Karpas-422 (cell line): ENCODE results near the gene IFNGR1. TPM values are rescaled to one million over a fixed set of nuclear protein-coding genes. Genes with fewer than 3 reads are reported as not detected.
"Not testable (repeated sequence)": the region's sequence is repeated elsewhere in the genome, so short reads cannot be mapped to it uniquely, and the experiment has no call there.

ENCODE experiments used
- DNase-seq: peaks from one replicate; pipeline ENCODE4 v3.0.0-alpha.2; 2015
- H2AFZ ChIP-seq: fragments of 200-600 bp; sonication (generic); 2 replicates; pipeline ENCODE4 v1.6.1; 2014; ENCODE audit warnings: antibody characterized with exemption, low read length, mixed read lengths
- H3K27ac ChIP-seq: fragments of 200-600 bp; sonication (generic); 2 replicates; pipeline ENCODE4 v1.5.1; 2014; ENCODE audit warnings: mild to moderate bottlenecking, low read length, moderate library complexity
- H3K27me3 ChIP-seq: fragments of 200-600 bp; sonication (generic); 2 replicates; pipeline ENCODE4 v1.6.1; 2014; ENCODE audit warnings: low read length, mixed read lengths
- H3K36me3 ChIP-seq: fragments of 200-600 bp; sonication (generic); 2 replicates; pipeline ENCODE4 v1.6.1; 2014; ENCODE audit warnings: low read length, mixed read lengths; ENCODE audit not compliant: insufficient read depth
- H3K4me1 ChIP-seq: fragments of 200-600 bp; sonication (generic); 2 replicates; pipeline ENCODE4 v1.6.1; 2014; ENCODE audit warnings: mild to moderate bottlenecking, low read length, mixed read lengths
- H3K4me2 ChIP-seq: fragments of 200-600 bp; sonication (generic); 2 replicates; pipeline ENCODE4 v1.6.1; 2014; ENCODE audit warnings: low read length, low read depth, mild to moderate bottlenecking; ENCODE audit not compliant: poor library complexity, severe bottlenecking
- H3K4me3 ChIP-seq: fragments of 200-600 bp; sonication (generic); 2 replicates; pipeline ENCODE4 v1.5.1; 2014; ENCODE audit warnings: mild to moderate bottlenecking, antibody characterized with exemption, low read length, mixed read lengths
- H3K79me2 ChIP-seq: fragments of 200-600 bp; sonication (generic); 2 replicates; pipeline ENCODE4 v1.6.1; 2014; ENCODE audit warnings: mild to moderate bottlenecking, low read length, mixed read lengths
- H3K9ac ChIP-seq: fragments of 200-600 bp; sonication (generic); 2 replicates; pipeline ENCODE4 v1.6.0; 2014; ENCODE audit warnings: low read length
- H3K9me2 ChIP-seq: fragments of 200-600 bp; sonication (generic), shearing (Covaris generic); replicated peaks from 2 replicates; pipeline ENCODE4 v1.6.0; 2014; ENCODE audit warnings: mild to moderate bottlenecking, low read length, moderate library complexity; ENCODE audit not compliant: insufficient read depth
- H3K9me3 ChIP-seq: fragments of 300-700, 200-600 bp; sonication (generic); 2 replicates; pipeline ENCODE4 v1.6.1; 2014; ENCODE audit warnings: low read length, mixed read lengths
- H4K20me1 ChIP-seq: fragments of 200-600 bp; sonication (generic); 2 replicates; pipeline ENCODE4 v1.6.1; 2014; ENCODE audit warnings: mild to moderate bottlenecking, antibody characterized with exemption, low read length, low read depth; ENCODE audit not compliant: insufficient read depth
- total RNA-seq: library from RNA; depleted of rRNA; stranded (reverse); fragments of >200 nt; shearing (Covaris generic); gene quantifications from 2 replicates; pipeline ENCODE4 v1.2.3, GENCODE V29; 2014; ENCODE audit warnings: low replicate concordance

IFNGR1 gene
- total RNA-seq, 1 experiment from 2014 or later, result 76.9 TPM

GRCh38 chr6:137222381-137222780 is 3.2 kb upstream of the IFNGR1 start:
- peaks cover 47% of the 10 kb centered on the region for H3K4me1 ChIP-seq
- H3K4me3 ChIP-seq, result no peak overlapping the region; the same call in 1 of the 2 replicates
- H2AFZ ChIP-seq, result peak overlapping the region; percentile 94
- H3K4me2 ChIP-seq, result peak overlapping the region; percentile 59
- peak overlapping the region; percentile 36 for H3K27ac ChIP-seq
- DNase-seq, result peak; percentile 83
- H3K36me3 ChIP-seq, result no peaks in the 10 kb centered on the region
- H3K27me3 ChIP-seq, result no peaks in the 10 kb centered on the region
- no peaks in the 10 kb centered on the region for H3K9me2 ChIP-seq
- H3K9me3 ChIP-seq, result no peaks in the 10 kb centered on the region
- H3K9ac ChIP-seq, result peak overlapping the region; percentile 40
- H3K79me2 ChIP-seq, result peaks cover 18% of the 10 kb centered on the region
- H4K20me1 ChIP-seq, result no peaks in the 10 kb centered on the region; the same call in 1 of the 2 replicates

- Histone ChIP-seq H3K4me3 (peak overlapping the region; percentile 86), H3K27ac (peak overlapping the region; percentile 48), H3K9ac (peak overlapping the region; percentile 80), H3K27me3 (no peaks in the 10 kb centered on the region), H3K4me1 (peaks cover 53% of the 10 kb centered on the region), H3K9me2 (no peaks in the 10 kb centered on the region), H3K79me2 (peaks cover 44% of the 10 kb centered on the region), H4K20me1 (no peaks in the 10 kb centered on the region; the same call in 1 of the 2 replicates), H3K4me2 (peak overlapping the region; percentile 76), H2AFZ (no peak overlapping the region), H3K36me3 (peaks cover 7% of the 10 kb centered on the region), H3K9me3 (no peaks in the 10 kb centered on the region)
- no peak for DNase-seq
These were observed 573 bp upstream of the IFNGR1 start for GRCh38 chr6:137219664-137220252.

GRCh38 chr6:137218473-137218916 is 690 bp downstream of the IFNGR1 start:
- H3K4me2 ChIP-seq, result peak overlapping the region; percentile 76
- peak overlapping the region; percentile 30 for H3K27ac ChIP-seq
- no peaks in the 10 kb centered on the region; the same call in 1 of the 2 replicates for H4K20me1 ChIP-seq
- H3K79me2 ChIP-seq, result peaks cover 56% of the 10 kb centered on the region
- peaks cover 42% of the 10 kb centered on the region for H3K4me1 ChIP-seq
- H3K9me2 ChIP-seq, result no peaks in the 10 kb centered on the region
- peaks cover 20% of the 10 kb centered on the region for H3K36me3 ChIP-seq
- H3K27me3 ChIP-seq, result no peaks in the 10 kb centered on the region
- H2AFZ ChIP-seq, result 0 out of 2 replicates have a peak overlapping the region, but pooled peaks have one; percentile 70
- peak overlapping the region; percentile 80 for H3K9ac ChIP-seq
- no peaks in the 10 kb centered on the region for H3K9me3 ChIP-seq
- peak overlapping the region; percentile 86 for H3K4me3 ChIP-seq
- peak; percentile 74 for DNase-seq

GRCh38 chr6:137217801-137218472 is 1.2 kb downstream of the IFNGR1 start:
- peak overlapping the region; percentile 86 for H3K4me3 ChIP-seq

GRCh38 chr6:137216875-137217553 is 2.2 kb downstream of the IFNGR1 start:
- no peaks in the 10 kb centered on the region for H3K9me2 ChIP-seq
- H3K27me3 ChIP-seq, result no peaks in the 10 kb centered on the region
- H3K27ac ChIP-seq, result no peak overlapping the region
- peaks cover 33% of the 10 kb centered on the region for H3K4me1 ChIP-seq
- no peak for DNase-seq
- H3K9me3 ChIP-seq, result no peaks in the 10 kb centered on the region
- H2AFZ ChIP-seq, result no peak overlapping the region
- no peaks in the 10 kb centered on the region; the same call in 1 of the 2 replicates for H4K20me1 ChIP-seq
- peak overlapping the region; percentile 80 for H3K9ac ChIP-seq
- peak overlapping the region; percentile 76 for H3K4me2 ChIP-seq
- H3K4me3 ChIP-seq, result peak overlapping the region; percentile 86
- H3K36me3 ChIP-seq, result peaks cover 20% of the 10 kb centered on the region
- peaks cover 71% of the 10 kb centered on the region for H3K79me2 ChIP-seq

More at GRCh38 chr6:137217801-137218472, 1.2 kb downstream of the IFNGR1 start:
- Histone ChIP-seq H3K4me1 (peaks cover 41% of the 10 kb centered on the region), H3K9ac (peak overlapping the region; percentile 80), H3K27me3 (no peaks in the 10 kb centered on the region), H3K36me3 (peaks cover 20% of the 10 kb centered on the region), H3K9me2 (no peaks in the 10 kb centered on the region), H3K4me2 (peak overlapping the region; percentile 76), H3K79me2 (peaks cover 62% of the 10 kb centered on the region), H3K9me3 (no peaks in the 10 kb centered on the region), H2AFZ (no peak overlapping the region), H3K27ac (no peak overlapping the region; the same call in 1 of the 2 replicates), H4K20me1 (no peaks in the 10 kb centered on the region; the same call in 1 of the 2 replicates)
- peak; percentile 73 for DNase-seq

- H3K4me1 ChIP-seq, result peaks cover 31% of the 10 kb centered on the region
- H3K9ac ChIP-seq, result 0 out of 2 replicates have a peak overlapping the region, but pooled peaks have one; percentile 80
- H3K27ac ChIP-seq, result no peak overlapping the region
- no peaks in the 10 kb centered on the region; the same call in 1 of the 2 replicates for H4K20me1 ChIP-seq
- H3K4me2 ChIP-seq, result peak overlapping the region; percentile 76
- H3K9me3 ChIP-seq, result no peaks in the 10 kb centered on the region
- H3K79me2 ChIP-seq, result peaks cover 80% of the 10 kb centered on the region
- H3K36me3 ChIP-seq, result peaks cover 26% of the 10 kb centered on the region
- H3K9me2 ChIP-seq, result no peaks in the 10 kb centered on the region
- no peak for DNase-seq
- no peak overlapping the region; the same call in 1 of the 2 replicates for H3K4me3 ChIP-seq
- H3K27me3 ChIP-seq, result no peaks in the 10 kb centered on the region
- no peak overlapping the region for H2AFZ ChIP-seq
These were observed 3.1 kb downstream of the IFNGR1 start for GRCh38 chr6:137216106-137216505.

GRCh38 chr6:137215630-137216029 is 3.6 kb downstream of the IFNGR1 start:
- not testable (repeated sequence) for H3K27ac ChIP-seq, H2AFZ ChIP-seq, H3K9ac ChIP-seq, H3K9me2 ChIP-seq, H3K9me3 ChIP-seq, DNase-seq, H3K4me2 ChIP-seq, H4K20me1 ChIP-seq, H3K4me3 ChIP-seq, H3K27me3 ChIP-seq
- Histone ChIP-seq H3K36me3 (peaks cover 31% of the 10 kb centered on the region), H3K4me1 (peaks cover 31% of the 10 kb centered on the region), H3K79me2 (peaks cover 85% of the 10 kb centered on the region)

GRCh38 chr6:137214931-137215330 is 4.3 kb downstream of the IFNGR1 start:
- no peak for DNase-seq
- Histone ChIP-seq H3K4me1 (peaks cover 25% of the 10 kb centered on the region), H3K36me3 (peaks cover 37% of the 10 kb centered on the region), H3K4me2 (no peak overlapping the region), H4K20me1 (no peaks in the 10 kb centered on the region; the same call in 1 of the 2 replicates), H3K9me3 (no peaks in the 10 kb centered on the region), H3K79me2 (peaks cover 92% of the 10 kb centered on the region), H3K9me2 (no peaks in the 10 kb centered on the region), H3K27ac (no peak overlapping the region), H2AFZ (no peak overlapping the region), H3K9ac (no peak overlapping the region), H3K4me3 (no peak overlapping the region), H3K27me3 (no peaks in the 10 kb centered on the region)
